Measurements from ENCODE around the gene GOPC. TPM values are rescaled to one million over a fixed set of nuclear protein-coding genes. Genes with fewer than 3 reads are reported as not detected.

GOPC gene
- total RNA-seq, 1 experiment from 2014 or later = 18.7 TPM

- no peak overlapping the region for H3K4ac ChIP-seq (ENCODE audit: low read depth, low read length)
- no peak for DNase-seq
- no peaks in the 10 kb centered on the region for H3K23me2 ChIP-seq (ENCODE audit: insufficient read length, low read depth, low read length, poor library complexity, severe bottlenecking)
- no peaks in the 10 kb centered on the region for H4K20me1 ChIP-seq (ENCODE audit: control insufficient read depth, insufficient read depth, insufficient read length)
- H3K4me1 ChIP-seq (ENCODE audit: insufficient read depth, low read length) = no peaks in the 10 kb centered on the region
- H3K4me2 ChIP-seq (ENCODE audit: insufficient read depth, insufficient read length, low read length) = no peak overlapping the region
- peaks cover 2% of the 10 kb centered on the region; the same call in 1 of the 2 replicates for H3K79me2 ChIP-seq (ENCODE audit: insufficient read depth, low read length)
- no peak overlapping the region for H2BK12ac ChIP-seq (ENCODE audit: insufficient read length, low read depth, low read length)
- H3K56ac ChIP-seq (ENCODE audit: insufficient read length, low read depth, low read length) = no peak overlapping the region
- no peak overlapping the region for H4K8ac ChIP-seq (replicated peaks; ENCODE audit: insufficient read length, low read depth, low read length)
- no peak overlapping the region for H2AFZ ChIP-seq (ENCODE audit: low read length)
- H3K14ac ChIP-seq (ENCODE audit: insufficient read depth, low read length) = no peak overlapping the region
- no peak overlapping the region for H4K91ac ChIP-seq (ENCODE audit: insufficient read length, low read depth, low read length)
- no peak overlapping the region for H2BK15ac ChIP-seq (ENCODE audit: low read depth, low read length)
- no CpG with 5 or more reads among the region's 3 CpGs for WGBS (ENCODE audit: extremely low coverage, insufficient read length, low lambda C conversion rate)
- Mint-ChIP-seq H3K36me3 (ENCODE audit: insufficient read depth in 1 of 3, low read depth in 3 of 3) (peaks cover 16 to 38% (median 37%) of the 10 kb centered on the region in 3 experiments), H3K27me3 (ENCODE audit: low read depth) (no peaks in the 10 kb centered on the region), H3K9me3 (peaks cover 13 to 15% of the 10 kb centered on the region in 2 experiments; a peak in 3 of 5 replicates), H3K4me3 (no peak overlapping the region), H3K27ac (no peak overlapping the region), H3K4me1 (no peaks in the 10 kb centered on the region)
- no peak overlapping the region for H3K27ac ChIP-seq (ENCODE audit: insufficient read length, low read depth, low read length)
- H3K9ac ChIP-seq (ENCODE audit: extremely low read depth, insufficient read length, low read length) = no peak overlapping the region
- no peak overlapping the region for H2BK20ac ChIP-seq (ENCODE audit: low read depth, low read length, poor library complexity, severe bottlenecking)
- H3K18ac ChIP-seq (ENCODE audit: insufficient read length, low read depth, low read length) = no peak overlapping the region
- no peak overlapping the region for H2BK120ac ChIP-seq (ENCODE audit: low read depth, low read length, poor library complexity, severe bottlenecking)
- no peaks in the 10 kb centered on the region for H3K27me3 ChIP-seq (ENCODE audit: insufficient read depth, low read length)
- H3K9me3 ChIP-seq (ENCODE audit: control insufficient read depth, low read depth, low read length) = no peaks in the 10 kb centered on the region
- no peaks in the 10 kb centered on the region for H3K79me1 ChIP-seq (ENCODE audit: insufficient read depth, low read depth, low read length, poor library complexity, severe bottlenecking)
- no peak overlapping the region for H3T11ph ChIP-seq (ENCODE audit: low read length)
- no peak overlapping the region for H2AK5ac ChIP-seq (ENCODE audit: insufficient read length, low read length)
- no peak overlapping the region for H2BK5ac ChIP-seq (ENCODE audit: insufficient read length, low read length)
- no peak overlapping the region for H4K5ac ChIP-seq (ENCODE audit: insufficient read length, low read depth, low read length)
- TF ChIP-seq CTCF (conservative IDR thresholded peaks at IDR 0.05) = no peak
- H3K23ac ChIP-seq (ENCODE audit: insufficient read length, low read depth, low read length) = no peak overlapping the region
Observed at GRCh38 chr6:117592983-117593759, 9.1 kb downstream of the GOPC start.

All from H9 (cell line).